GM19035 (cell line): ENCODE measurements around the gene E2F8.

Experiments used
- ATAC-seq: cut with Tn5 transposase; IDR thresholded peaks from one replicate; pipeline ENCODE4 v1.9.1; 2021; ENCODE audit not compliant: unreplicated experiment

The E2F8 gene

DNA sequence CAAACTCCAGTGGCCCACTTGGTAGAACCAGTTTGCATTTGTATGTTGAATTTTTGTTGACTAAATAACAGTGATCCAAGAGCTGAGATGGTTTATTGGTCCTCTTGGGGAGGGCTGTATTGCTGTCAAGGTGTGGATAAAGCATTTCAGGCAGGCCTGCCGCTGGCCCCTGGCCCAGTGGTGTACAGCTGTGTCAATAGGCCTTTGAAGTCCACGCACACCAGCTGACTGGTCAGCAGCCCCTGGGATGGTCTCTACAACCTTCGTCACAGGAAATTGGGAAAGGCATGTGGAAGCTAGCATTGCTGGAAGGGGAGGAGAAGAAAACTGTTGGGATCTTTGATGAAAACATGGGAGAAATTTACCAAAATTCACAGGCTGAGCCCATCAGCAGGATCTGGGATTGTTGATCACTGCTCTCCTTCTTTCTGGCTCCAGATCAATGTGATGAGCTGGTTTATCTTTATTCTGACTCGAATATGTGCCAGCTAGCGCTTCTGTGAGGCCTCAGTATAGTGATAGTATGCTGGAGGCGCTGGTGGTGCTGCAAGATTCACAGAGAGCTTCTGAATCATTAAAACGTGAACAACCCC, 12.5 kb upstream of the E2F8 start:
- no peak for ATAC-seq

GRCh38 chr11:19252394-19253152, 11.8 kb upstream of the E2F8 start:
- ATAC-seq: no peak

DNA sequence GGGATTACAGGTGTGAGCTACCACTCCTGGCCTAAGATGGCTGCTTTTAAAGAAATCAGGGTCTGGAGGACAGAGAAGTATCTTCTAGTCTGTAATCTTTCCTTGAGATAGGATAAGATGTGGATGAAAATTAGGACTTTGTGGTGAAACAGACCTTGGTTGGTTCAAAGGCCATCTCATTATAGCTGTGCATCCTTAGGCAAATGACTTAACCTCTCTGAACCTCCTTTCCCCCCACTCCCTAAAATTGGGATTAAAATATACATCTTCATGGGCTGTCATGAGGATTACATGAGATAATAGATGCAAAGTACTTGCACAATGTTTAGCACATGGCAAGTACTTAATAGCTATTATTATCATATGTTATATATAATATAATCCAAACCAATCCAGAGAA, 10.8 kb upstream of the E2F8 start:
- no peak for ATAC-seq

DNA sequence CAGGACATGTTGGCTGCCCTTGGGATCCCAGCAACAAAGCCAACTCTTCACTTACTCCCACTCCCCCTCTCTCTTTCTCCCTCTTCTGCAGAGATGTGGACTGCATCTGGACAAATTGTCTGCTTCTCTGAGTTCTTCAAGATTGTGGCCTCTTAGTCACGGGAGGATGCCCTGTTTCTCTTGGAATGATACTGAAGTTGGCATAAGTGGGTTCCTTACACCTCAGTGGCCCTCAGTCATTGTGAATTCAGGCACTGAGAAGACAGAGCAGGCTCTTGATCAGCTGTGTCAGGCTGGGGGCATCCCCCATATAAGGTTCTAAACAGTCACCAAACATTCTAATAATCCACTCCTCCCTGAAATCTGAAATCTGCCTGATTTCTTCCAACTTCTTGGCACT, 6.1 kb upstream of the E2F8 start:
- ATAC-seq: no peak

DNA sequence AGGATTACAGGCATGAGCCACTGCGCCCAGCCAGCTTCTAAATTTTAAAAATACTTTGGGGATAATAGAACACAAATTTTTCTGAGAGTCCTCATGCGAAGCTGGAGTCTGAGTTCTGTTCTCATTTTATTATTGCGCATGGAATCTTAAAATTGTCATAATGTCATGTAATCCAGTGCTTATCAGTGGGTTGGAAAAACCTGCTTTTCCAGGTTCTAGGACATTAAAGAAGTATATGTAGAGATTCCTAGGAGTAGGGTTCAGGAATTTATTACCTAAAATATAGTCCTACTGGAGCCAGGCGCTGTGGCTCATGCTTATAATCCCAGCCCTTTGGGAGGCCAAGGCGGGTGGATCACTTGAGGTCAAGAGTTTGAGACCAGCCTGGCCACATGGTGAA, 4.6 kb upstream of the E2F8 start:
- ATAC-seq: no peak

- ATAC-seq: no peak
Measured at GRCh38 chr11:19244621-19245020, 3.9 kb upstream of the E2F8 start.

- no peak for ATAC-seq
Measured at GRCh38 chr11:19244084-19244483, 3.3 kb upstream of the E2F8 start.

DNA sequence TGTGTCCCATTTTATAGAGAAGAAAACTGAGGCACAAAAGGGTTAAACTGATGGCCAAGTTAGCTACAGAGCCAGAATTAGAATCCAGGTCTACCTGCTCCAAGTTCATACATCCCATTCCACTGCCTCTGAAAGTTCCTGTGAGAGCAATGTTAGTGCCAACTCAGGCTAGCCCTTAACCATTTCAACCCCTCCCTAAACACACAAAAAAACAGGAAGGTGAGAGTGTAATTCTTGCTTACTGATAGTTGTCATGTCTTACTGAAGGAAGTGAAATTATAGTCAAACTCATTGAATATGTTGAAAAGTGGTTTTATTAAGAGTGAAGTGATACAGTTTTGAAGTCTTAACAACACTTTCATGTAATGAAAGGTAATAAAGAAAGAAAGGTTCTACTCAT, 2.9 kb upstream of the E2F8 start:
- ATAC-seq: no peak

- no peak for ATAC-seq
Measured at GRCh38 chr11:19243143-19243542, 2.4 kb upstream of the E2F8 start.

DNA sequence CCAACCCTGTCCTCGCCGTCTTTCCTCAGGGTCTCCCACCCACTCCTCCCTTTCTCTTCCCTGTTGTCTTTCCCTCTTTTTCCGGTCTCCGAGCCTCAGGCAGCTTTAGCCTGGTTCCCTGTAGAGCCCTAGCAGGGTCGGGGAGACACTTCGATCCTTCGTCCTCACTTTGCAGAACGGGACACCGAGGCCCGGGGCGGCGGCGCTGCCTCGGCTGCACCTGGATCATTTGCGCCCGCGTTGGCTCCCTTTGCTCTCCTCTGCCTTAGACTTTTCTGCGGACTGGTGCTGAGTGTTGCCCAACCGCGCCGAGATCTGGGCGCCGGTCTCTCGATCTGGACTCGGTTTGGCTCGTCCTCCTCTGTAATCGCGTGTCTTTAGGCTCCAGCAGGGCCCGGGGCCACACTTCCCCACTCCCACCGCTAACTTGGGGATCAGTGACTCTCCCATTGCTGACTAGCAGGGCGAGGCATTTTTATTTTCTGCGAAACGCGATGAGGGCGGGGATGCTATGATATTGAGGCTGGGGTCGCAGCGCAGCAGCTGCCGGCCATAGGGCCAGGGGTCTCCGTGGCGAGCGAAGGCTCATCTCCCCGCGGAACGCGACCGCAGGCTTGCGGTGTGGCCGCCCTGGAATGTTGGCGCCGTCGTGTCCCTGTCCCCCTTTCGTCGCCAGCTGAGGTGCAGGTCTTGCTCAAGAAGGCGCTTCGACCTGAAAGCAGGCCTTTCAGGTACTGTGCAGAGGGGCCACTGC, 1.6 kb upstream of the E2F8 start:
- no peak for ATAC-seq

DNA sequence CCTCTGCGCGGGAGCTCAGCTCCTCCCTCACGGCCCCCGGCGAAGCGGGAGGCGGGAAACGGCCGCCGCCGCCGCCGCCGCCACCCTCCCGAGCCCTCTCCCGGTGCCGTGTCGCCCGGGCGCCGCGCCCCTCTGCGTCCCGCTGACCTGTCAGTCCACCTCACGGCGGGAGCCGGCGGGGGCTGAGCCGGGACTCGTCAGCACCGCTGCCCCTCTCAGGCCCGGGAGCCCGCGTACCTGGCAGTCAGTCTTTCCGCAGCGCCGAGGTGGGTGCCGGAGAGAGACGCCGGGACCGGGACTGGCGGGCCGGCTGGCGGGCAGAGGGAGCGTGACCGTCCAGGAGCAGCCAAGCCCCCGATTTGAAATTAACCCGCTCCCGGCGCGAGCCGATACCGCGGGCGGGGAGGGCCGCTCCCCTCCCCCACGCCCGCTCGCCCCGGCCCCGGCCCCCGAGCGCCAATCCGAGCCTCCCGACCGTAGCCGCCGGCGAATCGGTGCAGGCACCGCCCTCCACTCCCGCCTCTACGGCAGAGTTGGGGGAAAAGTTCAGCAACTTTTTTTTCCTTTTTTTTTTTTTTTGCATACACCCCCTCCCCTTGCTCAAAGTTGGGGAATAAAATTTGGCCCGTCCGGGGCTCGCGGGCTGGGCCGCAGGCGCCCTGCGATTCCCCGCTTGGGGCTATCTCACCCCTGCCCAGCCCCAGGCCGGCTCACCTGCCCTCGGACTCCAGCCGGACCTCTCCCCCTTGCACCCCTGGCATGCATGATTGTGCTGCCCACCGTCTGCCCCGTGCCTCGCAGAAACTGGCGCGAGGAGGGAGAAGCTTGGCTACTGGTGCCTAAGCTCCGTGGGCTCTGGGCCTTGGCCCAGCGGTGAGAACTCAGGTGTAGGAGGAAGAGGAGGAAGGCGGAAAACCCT, 774 bp upstream of the E2F8 start:
- peak; percentile 45 for ATAC-seq

GRCh38 chr11:19239039-19239438, 1.7 kb downstream of the E2F8 start:
- no peak for ATAC-seq

GRCh38 chr11:19237813-19238212, 2.9 kb downstream of the E2F8 start:
- ATAC-seq: no peak

- no peak for ATAC-seq
Measured at GRCh38 chr11:19237381-19237780, 3.4 kb downstream of the E2F8 start.

DNA sequence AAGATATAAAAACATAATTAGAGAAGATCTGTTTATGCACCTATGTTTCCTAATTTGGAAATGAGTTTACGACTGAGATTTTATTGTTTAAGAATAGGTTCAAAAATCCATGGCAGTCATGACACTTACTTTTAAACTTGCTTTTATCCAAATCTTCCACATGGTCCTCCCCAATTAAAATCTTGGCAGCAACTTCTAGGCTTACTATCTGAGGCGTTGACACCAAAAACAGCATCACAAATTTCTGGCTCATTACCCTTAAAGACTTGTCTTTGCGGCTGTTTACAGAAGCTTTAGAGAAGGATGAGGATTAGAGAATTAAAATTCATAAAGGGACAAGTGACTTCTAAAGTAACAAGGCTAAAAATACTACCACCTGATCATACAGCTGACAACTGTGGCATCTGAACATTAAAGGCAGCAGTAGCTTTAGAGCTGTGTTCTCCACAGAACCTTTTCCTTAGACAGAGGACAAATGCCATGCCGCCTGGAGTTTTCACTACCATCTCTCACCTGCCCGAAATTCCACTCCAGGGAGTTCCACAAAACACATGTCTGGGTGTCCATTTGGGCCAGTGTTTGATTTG, 6.4 kb downstream of the E2F8 start:
- no peak for ATAC-seq

GRCh38 chr11:19232910-19233503, 7.7 kb downstream of the E2F8 start:
- no peak for ATAC-seq

- no peak for ATAC-seq
Measured at GRCh38 chr11:19229671-19230070, 11.1 kb downstream of the E2F8 start.

GRCh38 chr11:19228968-19229367, 11.8 kb downstream of the E2F8 start:
- no peak for ATAC-seq

DNA sequence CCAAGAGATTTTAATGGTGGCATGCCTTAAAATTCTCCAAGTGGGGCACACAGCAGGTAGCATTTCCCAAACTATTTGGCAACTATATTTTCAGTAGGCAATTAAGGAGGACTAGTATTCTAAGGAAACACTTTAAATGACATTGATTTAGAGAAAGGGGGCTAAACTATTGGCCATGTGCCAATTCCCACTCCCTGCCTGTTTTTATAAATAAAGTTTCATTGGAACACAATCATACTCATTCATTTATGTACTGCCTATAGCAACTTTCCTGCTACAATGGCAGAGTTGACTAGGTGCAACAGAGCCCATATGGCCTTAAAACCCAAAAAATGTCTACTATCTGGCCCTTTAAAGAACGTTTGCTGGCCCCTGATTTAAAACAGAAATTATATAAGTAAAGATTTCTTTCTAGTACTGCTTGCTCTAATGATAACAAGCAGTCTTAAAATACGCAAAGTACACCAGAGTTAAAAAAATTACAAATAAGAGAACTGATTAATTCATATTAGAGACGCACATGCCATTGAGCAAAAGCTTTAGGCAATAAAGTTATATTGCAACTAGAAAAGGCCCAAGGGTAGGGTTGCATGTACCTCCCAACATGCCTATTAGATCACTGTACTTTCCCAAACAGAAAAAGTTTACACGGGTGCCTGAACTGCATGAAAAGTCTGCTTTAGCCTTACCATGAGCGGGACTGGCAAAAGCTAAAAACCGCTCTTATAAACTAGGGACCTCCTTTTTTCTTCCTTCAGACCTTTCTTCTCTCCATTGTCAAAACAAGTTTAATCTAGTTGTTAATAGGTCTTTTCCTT, 14.2 kb downstream of the E2F8 start:
- no peak for ATAC-seq

GRCh38 chr11:19225581-19225980, 15.2 kb downstream of the E2F8 start:
- ATAC-seq: no peak
